Coronary artery (tissue), 2 donors: ENCODE results near the gene FBXL15.

ENCODE experiments used
- DNase-seq: peaks from one replicate; pipeline ENCODE4 v3.0.0-alpha.2; 2017; ENCODE audit warnings: low spot score
- H3K27ac ChIP-seq, 2 donors: fragments of 200-600 bp; sonication (generic); one replicate each; pipeline ENCODE4 v1.5.1; 2016 to 2019
- H3K4me3 ChIP-seq: fragments of 200-600 bp; sonication (generic); 2 replicates; pipeline ENCODE4 v1.5.1; 2016; ENCODE audit warnings: mild to moderate bottlenecking, moderate library complexity
- CTCF ChIP-seq: fragments of 200-600 bp; sonication (generic); IDR thresholded peaks from one replicate; pipeline ENCODE4 v1.5.1; 2019; ENCODE audit warnings: antibody characterized with exemption

Gene FBXL15

DNA sequence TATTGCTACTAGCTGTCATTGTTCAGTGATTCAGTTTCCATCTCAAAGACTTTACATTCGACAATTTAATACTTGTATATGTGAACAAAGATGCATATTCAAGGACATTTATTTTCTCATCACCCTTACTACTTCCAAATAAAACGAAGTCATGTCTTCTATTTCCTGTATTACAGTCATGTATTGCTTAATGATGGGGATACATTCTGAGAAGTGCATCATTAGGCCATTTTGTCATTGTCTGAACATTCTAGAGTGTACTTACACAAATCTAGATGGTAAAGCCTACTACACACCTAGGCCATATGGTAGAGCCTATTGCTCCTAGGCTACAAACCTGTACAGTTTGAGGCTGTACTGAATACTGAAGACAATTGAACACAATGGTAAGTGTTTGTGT lies 24.2 kb downstream of the FBXL15 start:
- no peak overlapping the region for H3K4me3 ChIP-seq
- DNase-seq: no peak
- H3K27ac ChIP-seq: no peak overlapping the region
- TF ChIP-seq CTCF: no peak

GRCh38 chr10:102449321-102450123 lies 28.9 kb downstream of the FBXL15 start:
- TF ChIP-seq CTCF: no peak
- peak overlapping the region; percentile 4 to 86 for H3K27ac ChIP-seq
- no peak for DNase-seq
- peak overlapping the region; percentile 87 for H3K4me3 ChIP-seq

GRCh38 chr10:102450124-102450373 lies 29.4 kb downstream of the FBXL15 start:
- Histone ChIP-seq H3K27ac (peak overlapping the region; percentile 4 to 86), H3K4me3 (peak overlapping the region; percentile 87)
- DNase-seq: no peak
- no peak for TF ChIP-seq CTCF

DNA sequence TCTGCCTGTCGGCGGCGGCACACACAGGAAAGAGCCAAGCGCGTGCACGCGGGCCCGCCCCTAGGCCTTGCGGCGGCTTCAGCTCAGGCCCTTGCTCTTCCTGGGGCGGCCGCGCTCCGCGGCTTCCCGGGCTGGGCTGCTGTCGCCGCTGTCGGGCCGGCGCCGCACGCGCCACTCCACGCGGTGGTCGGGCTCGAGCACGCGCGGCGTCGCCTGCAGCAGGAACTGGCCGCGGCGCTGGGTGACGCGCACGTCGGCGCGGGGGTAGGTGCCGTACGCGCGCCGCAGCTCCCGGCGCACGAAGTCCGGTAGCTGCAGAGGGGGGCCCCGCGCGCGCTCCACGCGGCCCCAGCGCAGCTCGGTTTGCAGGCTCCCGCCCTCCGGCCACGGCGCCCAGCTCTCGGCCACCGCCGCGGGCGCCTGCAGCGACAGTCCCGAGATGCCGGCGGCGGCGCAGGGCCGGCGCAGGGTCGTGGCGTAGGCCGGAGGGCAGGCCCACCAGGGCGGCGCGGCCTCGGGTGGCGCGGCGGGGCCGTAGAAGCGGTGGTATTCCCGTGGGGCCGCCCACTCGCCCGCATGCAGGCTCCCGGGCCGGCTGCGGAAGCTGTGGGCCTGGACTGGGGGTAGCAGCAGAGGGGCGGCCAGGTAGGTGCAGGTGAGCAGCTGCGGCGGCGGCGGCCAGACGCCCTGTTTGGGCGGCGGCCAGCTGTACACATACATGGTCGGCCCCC lies 29.9 kb downstream of the FBXL15 start:
- TF ChIP-seq CTCF: no peak
- H3K4me3 ChIP-seq: peak overlapping the region; percentile 87
- no peak for DNase-seq
- peak overlapping the region; percentile 79 to 86 for H3K27ac ChIP-seq

- no peak for DNase-seq
- no peak for TF ChIP-seq CTCF
- Histone ChIP-seq H3K4me3 (peak within 1 kb of the TSS; percentile 87), H3K27ac (peak within 1 kb of the TSS; percentile 79 to 86)
Observed at GRCh38 chr10:102451105-102451969, 30.7 kb downstream of the FBXL15 start, which contains the start of gene C10orf95. Gene C10orf95 (minus strand): TSS chr10:102451543. CDS start chr10:102451093, 450 bp downstream.

DNA sequence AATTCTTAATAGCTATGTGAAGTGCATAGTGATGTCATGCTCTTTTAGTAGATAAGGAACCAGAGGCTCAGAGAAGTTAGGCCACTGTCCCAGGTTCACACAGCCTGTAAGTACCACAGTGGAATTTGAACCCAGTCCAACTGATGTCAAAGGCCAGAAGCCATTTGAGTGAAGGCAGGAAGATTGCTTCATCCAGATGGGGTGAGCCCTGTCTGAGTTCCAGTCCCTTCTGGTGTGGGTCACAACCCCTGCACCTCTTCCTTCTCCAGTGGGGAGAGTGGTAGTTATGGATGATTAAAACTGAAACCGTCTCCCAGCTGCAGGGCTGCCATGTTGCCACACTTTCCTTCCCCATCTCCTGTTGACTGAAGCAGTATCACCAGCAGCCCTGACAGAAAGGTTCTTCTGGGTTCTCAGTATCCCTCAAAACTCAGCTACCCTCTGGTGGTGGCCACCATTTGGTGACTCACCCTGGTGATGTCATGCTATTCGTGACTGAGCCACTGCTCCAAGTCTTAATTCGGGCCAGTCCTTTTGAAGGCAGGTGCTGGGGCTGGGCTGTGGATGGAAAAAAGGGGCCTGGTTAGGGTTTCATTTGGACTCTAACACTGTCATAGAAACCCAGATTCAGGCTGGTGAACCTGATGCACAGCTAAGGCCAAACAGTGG lies 32.2 kb downstream of the FBXL15 start:
- no peak for TF ChIP-seq CTCF
- H3K27ac ChIP-seq: peak overlapping the region; percentile 1 to 70

More for the DNA sequence above, 32.2 kb downstream of the FBXL15 start:
- H3K4me3 ChIP-seq: no peak overlapping the region
- DNase-seq: no peak
